GM21786 (cell line): ENCODE results near the gene PILRB.
"Not testable (repeated sequence)": the region's sequence is repeated elsewhere in the genome, so short reads cannot be mapped to it uniquely, and the experiment has no call there.

Experiments
- ATAC-seq: cut with Tn5 transposase; IDR thresholded peaks from one replicate; pipeline ENCODE4 v1.9.1; 2021; ENCODE audit not compliant: unreplicated experiment

Gene PILRB

GRCh38 chr7:100353685-100354330, 4.1 kb upstream of the PILRB start:
- no peak for ATAC-seq

GRCh38 chr7:100356416-100357068, 1.4 kb upstream of the PILRB start:
- ATAC-seq: no peak

GRCh38 chr7:100357131-100357561, 771 bp upstream of the PILRB start:
- no peak for ATAC-seq

- ATAC-seq: no peak
These were observed 918 bp downstream of the PILRB start for GRCh38 chr7:100358857-100359212.

GRCh38 chr7:100360135-100360854, 2.4 kb downstream of the PILRB start:
- ATAC-seq: no peak

GRCh38 chr7:100363098-100363497, 5.2 kb downstream of the PILRB start:
- no peak for ATAC-seq

- not testable (repeated sequence) for ATAC-seq
These were observed 5.9 kb downstream of the PILRB start for GRCh38 chr7:100363797-100364196.

GRCh38 chr7:100364480-100364879, 6.6 kb downstream of the PILRB start:
- no peak for ATAC-seq

- not testable (repeated sequence) for ATAC-seq
These were observed 8.1 kb downstream of the PILRB start for GRCh38 chr7:100365998-100366367.

GRCh38 chr7:100366411-100367250, 8.7 kb downstream of the PILRB start:
- no peak for ATAC-seq

- no peak for ATAC-seq
These were observed 9.3 kb downstream of the PILRB start for GRCh38 chr7:100367251-100367620.

- no peak for ATAC-seq
These were observed 10.0 kb downstream of the PILRB start for GRCh38 chr7:100367676-100368613.

- peak; percentile 54 for ATAC-seq
These were observed 11.2 kb downstream of the PILRB start for GRCh38 chr7:100369105-100369504.

- ATAC-seq: no peak
These were observed 12.4 kb downstream of the PILRB start for GRCh38 chr7:100370303-100370702.

GRCh38 chr7:100370746-100371145, 12.8 kb downstream of the PILRB start:
- no peak for ATAC-seq

- ATAC-seq: no peak
These were observed 13.7 kb downstream of the PILRB start for GRCh38 chr7:100371561-100372171.

GRCh38 chr7:100372256-100372655, 14.3 kb downstream of the PILRB start:
- no peak for ATAC-seq

- ATAC-seq: no peak
These were observed 14.8 kb downstream of the PILRB start for GRCh38 chr7:100372694-100373093.

- ATAC-seq: no peak
These were observed 15.4 kb downstream of the PILRB start, which contains the start of gene PILRA for GRCh38 chr7:100373261-100373831. TSS of gene PILRA (plus strand) at chr7:100373487. CDS start at chr7:100373657, 170 bp downstream.
